ENCODE measurements around the gene DYNLRB1. TPM values are rescaled to one million over a fixed set of nuclear protein-coding genes. Genes with fewer than 3 reads are reported as not detected.
A peak's percentile ranks its signal among the peaks of the same experiment; 100 is the strongest.

The DYNLRB1 gene
- total and polyA plus RNA-seq, 2 donors (not counting 1 experiment from before 2014, with no cell fraction given) = 55.3 to 120 TPM

GRCh38 chr20:34547844-34548613 lies 31.8 kb downstream of the DYNLRB1 start:
- Histone ChIP-seq H4K20me1 (ENCODE audit: control insufficient read depth, insufficient read depth, low read length, poor library complexity, severe bottlenecking) (no peaks in the 10 kb centered on the region), H3K4me1 (ENCODE audit: control insufficient read depth in 2 of 2, insufficient read depth in 2 of 2, low read length in 2 of 2) (peaks cover 0 to 7% of the 10 kb centered on the region in 2 donors), H3K27ac (ENCODE audit: low read length in 2 of 2) (no peak overlapping the region), H3K79me2 (ENCODE audit: control insufficient read depth, insufficient read depth, low read length) (no peaks in the 10 kb centered on the region), H3K4me2 (replicated peaks; ENCODE audit: low read depth, low read length, poor library complexity, severe bottlenecking) (no peak overlapping the region), H3K9me3 (ENCODE audit: control extremely low read depth in 1 of 3, control insufficient read depth in 2 of 3, insufficient read depth in 1 of 3, low read length in 2 of 3) (no peaks in the 10 kb centered on the region), H3K9ac (ENCODE audit: low read length) (no peak overlapping the region), H3K27me3 (replicated peaks in 1 of 4; ENCODE audit: control extremely low read depth in 1 of 4, control insufficient read depth in 3 of 4, insufficient read depth in 4 of 4, low read length in 3 of 4) (peaks cover 0 to 4% (median 0%) of the 10 kb centered on the region in 4 experiments), H3K4me3 (ENCODE audit: control extremely low read depth in 1 of 5, extremely low read depth in 1 of 5, insufficient read depth in 1 of 5, low read depth in 2 of 5, low read length in 4 of 5) (no peak overlapping the region), H3K36me3 (replicated peaks in 1 of 2; ENCODE audit: control extremely low read depth in 1 of 2, control insufficient read depth in 1 of 2, extremely low read depth in 1 of 2, insufficient read depth in 2 of 2, low read length in 1 of 2) (no peaks in the 10 kb centered on the region), H2AFZ (ENCODE audit: insufficient read depth, low read depth, low read length, poor library complexity, severe bottlenecking) (no peak overlapping the region)
- WGBS (ENCODE audit: insufficient coverage) = 98% methylated on average over 17 of the region's 22 CpGs
- POLR2A ChIA-PET = no interaction called here
- intact Hi-C loops (cut with micrococcal nuclease) = no loop called here
- no peak for TF ChIP-seq EZH2 (IDR thresholded peaks at IDR 0.05; ENCODE audit: borderline replicate concordance, insufficient read depth, low read depth, low read length, poor library complexity, severe bottlenecking)
- TF ChIP-seq CTCF (IDR thresholded peaks at IDR 0.05) = no peak
- H3K4me3 Mint-ChIP-seq = no peak overlapping the region
- CTCF ChIA-PET = interaction anchor here (1.8 kb wide), 1 partner anchor 8 kb away, joined by 5 read pairs; no protein-coding TSS in a partner anchor
- no peak for ATAC-seq (ENCODE audit: low read depth)
- no peak for DNase-seq
- no peak overlapping the region for H3K27ac Mint-ChIP-seq
- peaks cover 3% of the 10 kb centered on the region for H3K27me3 Mint-ChIP-seq
- peaks cover 11% of the 10 kb centered on the region for H3K4me1 Mint-ChIP-seq
- H3K9me3 Mint-ChIP-seq (ENCODE audit: insufficient read depth) = no peaks in the 10 kb centered on the region

GRCh38 chr20:34549291-34549928 lies 33.2 kb downstream of the DYNLRB1 start:
- Histone ChIP-seq H4K20me1 (ENCODE audit: control insufficient read depth, insufficient read depth, low read length, poor library complexity, severe bottlenecking) (no peaks in the 10 kb centered on the region), H3K4me3 (ENCODE audit: control extremely low read depth in 1 of 5, extremely low read depth in 1 of 5, insufficient read depth in 1 of 5, low read depth in 2 of 5, low read length in 4 of 5) (no peak overlapping the region), H3K4me1 (ENCODE audit: control insufficient read depth in 2 of 2, insufficient read depth in 2 of 2, low read length in 2 of 2) (peaks cover 0 to 3% of the 10 kb centered on the region in 2 donors), H3K9me3 (ENCODE audit: control extremely low read depth in 1 of 3, control insufficient read depth in 2 of 3, insufficient read depth in 1 of 3, low read length in 2 of 3) (no peaks in the 10 kb centered on the region), H3K27ac (ENCODE audit: low read length in 2 of 2) (no peak overlapping the region), H3K79me2 (ENCODE audit: control insufficient read depth, insufficient read depth, low read length) (no peaks in the 10 kb centered on the region), H3K4me2 (replicated peaks; ENCODE audit: low read depth, low read length, poor library complexity, severe bottlenecking) (no peak overlapping the region), H2AFZ (ENCODE audit: insufficient read depth, low read depth, low read length, poor library complexity, severe bottlenecking) (no peak overlapping the region), H3K27me3 (replicated peaks in 1 of 4; ENCODE audit: control extremely low read depth in 1 of 4, control insufficient read depth in 3 of 4, insufficient read depth in 4 of 4, low read length in 3 of 4) (peaks cover 0 to 4% (median 0%) of the 10 kb centered on the region in 4 experiments), H3K9ac (ENCODE audit: low read length) (no peak overlapping the region), H3K36me3 (replicated peaks in 1 of 2; ENCODE audit: control extremely low read depth in 1 of 2, control insufficient read depth in 1 of 2, extremely low read depth in 1 of 2, insufficient read depth in 2 of 2, low read length in 1 of 2) (no peaks in the 10 kb centered on the region)
- WGBS (ENCODE audit: insufficient coverage) = 63% methylated on average over 19 of the region's 20 CpGs
- no peak for TF ChIP-seq CTCF (IDR thresholded peaks at IDR 0.05)
- no peak for TF ChIP-seq EZH2 (IDR thresholded peaks at IDR 0.05; ENCODE audit: borderline replicate concordance, insufficient read depth, low read depth, low read length, poor library complexity, severe bottlenecking)
- no peak overlapping the region for H3K4me3 Mint-ChIP-seq
- no peaks in the 10 kb centered on the region for H3K9me3 Mint-ChIP-seq (ENCODE audit: insufficient read depth)
- peaks cover 3% of the 10 kb centered on the region for H3K27me3 Mint-ChIP-seq
- H3K27ac Mint-ChIP-seq = no peak overlapping the region
- intact Hi-C loops (cut with micrococcal nuclease) = no loop called here
- peaks cover 8% of the 10 kb centered on the region for H3K4me1 Mint-ChIP-seq
- POLR2A ChIA-PET = no interaction called here
- ATAC-seq (ENCODE audit: low read depth) (no peak), DNase-seq (peak; percentile 38)
- CTCF ChIA-PET = interaction anchor here (1.8 kb wide), 1 partner anchor 10 kb away, joined by 5 read pairs; no protein-coding TSS in a partner anchor

Measured in B cell (primary cell).